ENCODE measurements around the gene PCDH1. TPM values are rescaled to one million over a fixed set of nuclear protein-coding genes. Genes with fewer than 3 reads are reported as not detected.

Gene PCDH1
- polyA plus RNA-seq, 1 experiment: 0.12 TPM

GRCh38 chr5:141826674-141827073 lies 51.5 kb downstream of the PCDH1 start:
- no peak for DNase-seq (ENCODE audit: low read depth, low spot score)
- H3K27ac ChIP-seq (ENCODE audit: low read depth, low read length): no peak overlapping the region
- no peaks in the 10 kb centered on the region for H3K9me3 ChIP-seq (ENCODE audit: control insufficient read depth, insufficient read depth, low read length)
- ChIA-PET CTCF (interaction anchor here (1.0 to 1.8 kb wide), 5 partner anchors 10 to 135 kb away, joined by 3 to 13 read pairs (median 5); no protein-coding TSS in a partner anchor), POLR2A (no interaction called here)
- H3K27me3 ChIP-seq (ENCODE audit: control insufficient read depth, insufficient read depth, low read length): peaks cover 36% of the 10 kb centered on the region
- H3K4me3 ChIP-seq (ENCODE audit: low read depth, low read length): no peak overlapping the region
- no peak for TF ChIP-seq CTCF (IDR thresholded peaks at IDR 0.05; ENCODE audit: low read depth, low read length)

- DNase-seq (ENCODE audit: low read depth, low spot score): no peak
- CTCF ChIA-PET: interaction anchor here (1.0 to 1.8 kb wide), 5 partner anchors 10 to 134 kb away, joined by 3 to 13 read pairs (median 5); no protein-coding TSS in a partner anchor
- Histone ChIP-seq H3K27ac (ENCODE audit: low read depth, low read length) (no peak overlapping the region), H3K4me3 (ENCODE audit: low read depth, low read length) (no peak overlapping the region), H3K27me3 (ENCODE audit: control insufficient read depth, insufficient read depth, low read length) (peaks cover 32% of the 10 kb centered on the region), H3K9me3 (ENCODE audit: control insufficient read depth, insufficient read depth, low read length) (no peaks in the 10 kb centered on the region)
- POLR2A ChIA-PET: no interaction called here
- TF ChIP-seq CTCF (IDR thresholded peaks at IDR 0.05; ENCODE audit: low read depth, low read length): peak; percentile 36
Observed at GRCh38 chr5:141825791-141826560, 52.2 kb downstream of the PCDH1 start.

- Histone ChIP-seq H3K4me3 (ENCODE audit: low read depth, low read length) (no peak overlapping the region), H3K27me3 (ENCODE audit: control insufficient read depth, insufficient read depth, low read length) (peaks cover 32% of the 10 kb centered on the region), H3K9me3 (ENCODE audit: control insufficient read depth, insufficient read depth, low read length) (no peaks in the 10 kb centered on the region), H3K27ac (ENCODE audit: low read depth, low read length) (no peak overlapping the region)
- POLR2A ChIA-PET: no interaction called here
- CTCF ChIA-PET: interaction anchor here (0.9 kb wide), 1 partner anchor 9 kb away, joined by 3 read pairs; no protein-coding TSS in a partner anchor
- no peak for TF ChIP-seq CTCF (IDR thresholded peaks at IDR 0.05; ENCODE audit: low read depth, low read length)
- no peak for DNase-seq (ENCODE audit: low read depth, low spot score)
Observed at GRCh38 chr5:141825241-141825671, 53.0 kb downstream of the PCDH1 start.

- POLR2A ChIA-PET: no interaction called here
- H3K9me3 ChIP-seq (ENCODE audit: control insufficient read depth, insufficient read depth, low read length): no peaks in the 10 kb centered on the region
- peak overlapping the region; percentile 11 for H3K27ac ChIP-seq (ENCODE audit: low read depth, low read length)
- H3K27me3 ChIP-seq (ENCODE audit: control insufficient read depth, insufficient read depth, low read length): peaks cover 32% of the 10 kb centered on the region
- no peak overlapping the region for H3K4me3 ChIP-seq (ENCODE audit: low read depth, low read length)
- TF ChIP-seq CTCF (IDR thresholded peaks at IDR 0.05; ENCODE audit: low read depth, low read length): no peak
- DNase-seq (ENCODE audit: low read depth, low spot score): no peak
- CTCF ChIA-PET: interaction anchor here (0.9 kb wide), 1 partner anchor 8 kb away, joined by 3 read pairs; no protein-coding TSS in a partner anchor
Observed at GRCh38 chr5:141824717-141825116, 53.5 kb downstream of the PCDH1 start.

- H3K9me3 ChIP-seq (ENCODE audit: control insufficient read depth, insufficient read depth, low read length): no peaks in the 10 kb centered on the region
- DNase-seq (ENCODE audit: low read depth, low spot score): no peak
- no peak overlapping the region for H3K4me3 ChIP-seq (ENCODE audit: low read depth, low read length)
- ChIA-PET POLR2A (no interaction called here), CTCF (interaction anchor here (0.8 to 4.0 kb wide), 3 partner anchors 11 to 159 kb away, joined by 3 to 15 read pairs (median 10); partner anchors contain the start of gene PCDH1)
- H3K27me3 ChIP-seq (ENCODE audit: control insufficient read depth, insufficient read depth, low read length): peaks cover 27% of the 10 kb centered on the region
- no peak overlapping the region for H3K27ac ChIP-seq (ENCODE audit: low read depth, low read length)
- TF ChIP-seq CTCF (IDR thresholded peaks at IDR 0.05; ENCODE audit: low read depth, low read length): no peak
Observed at GRCh38 chr5:141823056-141823455, 55.2 kb downstream of the PCDH1 start.

Data from AG04450 (cell line).